ENCODE results near the gene NPTX2.

Gene NPTX2

GRCh38 chr7:98619450-98620321 is 2.6 kb downstream of the NPTX2 start:
- DNase-seq (ENCODE audit: low read depth), result no peak

GRCh38 chr7:98621573-98622482 is 4.7 kb downstream of the NPTX2 start:
- no peak for DNase-seq (ENCODE audit: low read depth)

- no peak for DNase-seq (ENCODE audit: low read depth)
These were observed 5.8 kb downstream of the NPTX2 start for GRCh38 chr7:98622926-98623325.

DNA sequence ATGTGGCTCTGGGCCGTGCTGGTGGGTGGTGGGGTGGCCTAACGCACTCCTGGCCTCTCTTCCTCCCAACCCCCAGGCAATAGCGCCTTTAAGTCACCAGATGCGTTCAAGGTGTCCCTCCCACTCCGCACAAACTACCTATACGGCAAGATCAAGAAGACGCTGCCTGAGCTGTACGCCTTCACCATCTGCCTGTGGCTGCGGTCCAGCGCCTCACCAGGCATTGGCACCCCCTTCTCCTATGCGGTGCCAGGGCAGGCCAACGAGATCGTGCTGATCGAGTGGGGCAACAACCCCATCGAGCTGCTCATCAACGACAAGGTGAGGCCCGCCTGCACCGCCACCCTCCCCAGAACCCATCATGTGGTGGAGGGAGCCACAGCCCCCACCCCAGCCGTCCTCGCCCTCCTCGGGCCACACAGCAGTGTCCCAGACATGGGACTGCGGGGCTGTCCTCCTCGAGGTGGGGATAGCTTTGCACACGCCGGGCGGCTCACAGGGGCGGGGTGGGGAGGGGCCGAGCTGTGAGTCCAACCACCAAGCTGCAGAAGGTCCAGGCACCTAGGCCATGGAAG is 7.8 kb downstream of the NPTX2 start:
- no peak for DNase-seq (ENCODE audit: low read depth)

DNA sequence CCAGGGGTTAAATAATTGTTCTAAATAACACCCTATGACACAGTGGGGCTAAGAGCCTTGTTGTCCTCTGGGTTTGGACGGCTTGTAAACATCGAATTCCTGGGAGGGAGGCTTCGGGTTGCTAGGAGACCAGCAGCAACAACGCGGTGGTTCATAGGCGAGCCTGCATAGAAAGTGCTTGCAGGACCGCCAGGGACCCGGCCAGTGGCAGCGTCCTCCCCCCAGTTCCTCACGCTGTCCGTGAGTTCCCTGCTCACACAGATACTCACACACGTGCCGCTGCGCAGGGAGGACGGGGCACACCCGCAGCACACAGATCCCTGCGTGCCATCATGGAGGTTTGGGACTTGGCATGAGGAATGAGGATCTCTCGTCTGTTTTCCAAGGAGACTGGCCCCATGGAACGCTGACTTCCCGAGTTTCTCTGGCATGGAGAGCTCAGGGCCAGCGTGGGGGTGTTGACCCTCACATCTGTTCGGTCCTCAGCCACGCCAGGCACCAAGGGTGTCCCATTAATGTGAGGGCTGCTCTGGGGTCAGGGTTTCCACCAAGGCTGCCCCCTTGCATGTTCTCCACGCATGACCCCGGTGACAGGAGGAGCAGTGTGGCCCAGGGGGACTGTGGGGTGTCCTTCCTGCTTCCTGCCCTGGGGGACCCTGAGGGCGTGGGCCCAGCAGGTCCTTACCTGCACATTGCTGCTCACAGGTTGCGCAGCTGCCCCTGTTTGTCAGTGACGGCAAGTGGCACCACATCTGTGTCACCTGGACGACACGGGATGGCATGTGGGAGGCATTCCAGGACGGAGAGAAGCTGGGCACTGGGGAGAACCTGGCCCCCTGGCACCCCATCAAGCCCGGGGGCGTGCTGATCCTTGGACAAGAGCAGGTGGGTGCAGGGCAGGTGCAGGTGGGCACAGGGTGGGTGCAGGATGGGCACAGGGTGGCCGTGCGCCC is 9.7 kb downstream of the NPTX2 start:
- no peak for DNase-seq (ENCODE audit: low read depth)

GRCh38 chr7:98627413-98627790 is 10.3 kb downstream of the NPTX2 start:
- DNase-seq (ENCODE audit: low read depth), result no peak

GRCh38 chr7:98628418-98628817 is 11.3 kb downstream of the NPTX2 start:
- no peak for DNase-seq (ENCODE audit: low read depth)

GRCh38 chr7:98629001-98629431 is 11.9 kb downstream of the NPTX2 start:
- DNase-seq (ENCODE audit: low read depth), result no peak

GRCh38 chr7:98630149-98630548 is 13.1 kb downstream of the NPTX2 start:
- no peak for DNase-seq (ENCODE audit: low read depth)

GRCh38 chr7:98630770-98631169 is 13.7 kb downstream of the NPTX2 start:
- no peak for DNase-seq (ENCODE audit: low read depth)

DNA sequence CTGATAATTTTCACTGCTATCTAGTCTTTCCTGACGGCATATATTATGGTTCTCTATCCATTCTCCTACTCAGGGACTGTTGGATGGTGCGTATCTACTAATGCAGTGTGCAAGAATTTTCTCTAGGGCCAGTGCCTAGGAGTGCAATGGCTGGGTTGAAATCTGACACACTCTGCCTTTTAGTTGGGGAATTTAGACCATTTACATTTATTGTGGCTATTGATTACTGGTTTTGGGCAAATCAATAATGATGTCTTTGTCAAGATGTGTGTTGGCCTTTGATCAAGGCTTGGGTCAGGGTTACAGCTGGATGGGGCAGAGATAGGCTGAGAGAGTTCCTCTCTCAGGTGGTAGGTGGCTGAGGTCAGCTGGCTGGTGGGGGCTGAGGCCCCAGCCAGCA is 21.8 kb downstream of the NPTX2 start:
- no peak for DNase-seq (ENCODE audit: low read depth)

DNA sequence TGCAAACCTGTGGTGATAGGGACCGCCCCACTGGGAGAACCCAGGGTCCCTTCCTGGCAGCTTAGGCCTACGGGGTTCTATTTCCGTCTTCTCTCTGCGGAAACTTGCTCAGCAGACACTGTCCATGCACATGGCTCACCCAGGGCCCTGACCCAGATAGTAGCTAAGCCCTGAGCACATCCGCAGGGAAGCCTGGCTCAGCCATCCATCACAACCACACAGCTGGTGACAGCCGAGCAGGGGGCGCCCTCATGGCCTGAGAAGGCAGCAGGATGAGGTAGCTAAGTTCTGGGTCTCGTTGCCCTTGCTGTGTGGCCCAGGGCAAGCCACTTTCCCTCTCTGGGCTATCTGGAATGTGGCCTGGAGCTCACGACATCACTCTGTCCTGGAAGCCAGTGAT is 23.3 kb downstream of the NPTX2 start:
- DNase-seq (ENCODE audit: low read depth), result no peak

DNA sequence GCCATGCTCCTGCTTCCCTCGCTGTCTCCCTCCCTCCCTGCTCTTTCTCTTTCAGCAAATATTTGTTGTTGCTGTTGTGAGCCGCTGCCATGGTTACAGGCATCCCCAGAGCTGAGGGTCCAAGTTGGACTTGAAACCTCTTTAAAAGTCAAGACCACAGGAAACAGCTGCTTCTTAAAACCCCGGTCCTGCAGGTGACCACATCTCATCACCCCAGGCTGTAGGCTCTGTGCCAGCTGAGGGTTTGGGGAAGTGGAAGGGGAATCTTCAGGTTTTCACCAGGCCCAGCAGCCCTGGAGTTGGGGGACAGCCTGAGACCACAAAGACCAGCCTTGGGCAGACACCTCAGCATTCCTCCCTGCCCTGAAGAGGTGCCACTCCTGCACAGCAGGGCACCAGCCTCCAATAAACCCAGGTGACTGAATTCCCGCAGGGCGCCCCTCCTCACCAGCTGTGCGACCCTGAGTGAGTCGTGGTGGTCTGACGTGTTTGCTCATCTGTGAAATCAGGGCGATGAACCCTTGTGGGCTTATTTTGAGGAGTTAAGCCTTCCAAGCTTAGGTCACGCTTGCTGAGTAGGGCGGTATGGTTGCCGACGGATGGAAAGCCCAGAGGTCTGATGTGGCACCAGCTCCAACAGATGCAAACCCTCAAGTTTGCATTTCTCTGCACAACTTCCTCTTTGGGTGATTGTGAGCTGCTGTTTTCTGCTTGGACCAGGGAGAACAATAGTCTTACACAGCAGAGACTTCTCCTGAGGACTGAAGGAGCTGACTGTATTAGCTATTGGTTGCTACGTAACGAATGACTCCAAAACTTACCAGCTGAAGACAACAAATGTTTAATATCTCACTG is 24.8 kb downstream of the NPTX2 start:
- no peak for DNase-seq (ENCODE audit: low read depth)

GRCh38 chr7:98643236-98643985 is 26.3 kb downstream of the NPTX2 start:
- DNase-seq (ENCODE audit: low read depth), result no peak

GRCh38 chr7:98646465-98646864 is 29.4 kb downstream of the NPTX2 start:
- DNase-seq (ENCODE audit: low read depth), result no peak

- no peak for DNase-seq (ENCODE audit: low read depth)
These were observed 30.2 kb downstream of the NPTX2 start for GRCh38 chr7:98647326-98647725.

DNA sequence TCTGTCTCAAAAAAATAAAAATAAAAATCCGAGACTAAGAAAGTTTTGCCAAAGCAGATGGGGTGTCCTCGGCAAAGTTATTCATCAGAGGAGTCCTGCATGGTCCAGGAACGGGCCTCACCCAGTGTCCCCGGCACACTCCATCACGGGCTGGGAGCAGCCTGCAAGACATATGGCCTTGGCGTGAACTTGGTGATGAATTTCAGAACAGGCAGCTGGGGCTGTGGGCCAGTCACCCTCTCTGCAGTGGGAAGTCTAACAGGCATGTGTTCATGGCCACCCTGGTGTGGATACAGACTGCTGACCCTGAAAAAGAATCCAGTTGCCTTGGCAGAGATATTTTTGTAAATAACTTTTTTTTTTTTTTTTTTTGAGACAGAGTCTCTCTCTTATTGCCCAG is 34.7 kb downstream of the NPTX2 start:
- DNase-seq (ENCODE audit: low read depth), result no peak

DNA sequence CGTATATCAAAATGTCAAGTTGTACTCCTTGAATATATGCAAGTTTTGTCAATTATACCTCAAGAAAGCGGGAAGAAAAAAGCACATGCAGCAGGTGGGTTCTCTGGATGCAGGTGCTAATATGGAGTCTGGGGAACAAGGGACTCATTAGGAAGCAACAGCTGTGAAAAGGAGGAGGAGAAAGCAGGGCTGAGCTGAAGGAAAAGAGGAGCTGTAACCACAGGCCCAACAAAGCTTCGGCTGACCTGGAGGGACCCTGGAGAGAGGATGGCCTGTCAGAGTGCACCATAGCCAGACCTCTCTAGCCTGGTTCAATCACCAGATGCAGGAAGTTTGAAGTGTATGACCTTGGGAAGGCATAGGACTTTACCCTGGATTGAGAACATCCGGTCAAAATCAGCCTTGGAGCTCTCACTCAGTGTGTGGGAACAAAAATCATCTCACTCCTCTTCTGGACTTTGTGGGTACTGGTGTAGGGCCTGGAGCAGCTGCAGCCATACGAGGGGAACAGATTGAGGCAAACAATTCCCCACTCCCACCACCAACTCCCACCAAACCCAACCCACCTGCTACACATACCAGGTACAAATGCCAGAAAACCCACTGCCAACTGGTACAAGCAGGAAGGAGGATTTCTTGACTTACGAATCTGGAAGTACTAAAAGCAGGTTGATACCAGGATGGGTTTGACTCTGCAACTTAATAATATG is 36.7 kb downstream of the NPTX2 start:
- no peak for DNase-seq (ENCODE audit: low read depth)
